A549 (cell line): ENCODE measurements around the gene SLC6A3. TPM values are rescaled to one million over a fixed set of nuclear protein-coding genes. Genes with fewer than 3 reads are reported as not detected.

ENCODE experiments used
- ATAC-seq, 2 experiments: fragments of 200-7000 bp in 1 of 2; fragments of >200 bp in 1 of 2; cut with Nextera tagmentation in 1 of 2; cut with Tn5 transposase in 1 of 2; 3 replicates each; pipeline versions ENCODE4 v1.8.0 to v1.9.1; 2018 to 2020; ENCODE audit warnings: mild to moderate bottlenecking in 1 of 2, moderate library complexity in 1 of 2
- CTCF ChIA-PET: fragments of 300-600 bp; sonication (Branson Sonifier 250); formaldehyde crosslinking; extraction: SDS; loops from one replicate; lab custom pipeline; 2021; ENCODE audit warnings: antibody characterized with exemption, inconsistent platforms; lab: Yijun Ruan, JAX
- POLR2A ChIA-PET: fragments of 350-600 bp; formaldehyde crosslinking; extraction: SDS; loops from one replicate; lab custom pipeline; 2021; ENCODE audit warnings: antibody characterized with exemption, inconsistent platforms; lab: Yijun Ruan, JAX
- DNase-seq, 2 experiments: peaks; one replicate each; pipeline versions ENCODE4 v3.0.0 to v3.0.0-alpha.2; 2011 to 2016; ENCODE audit warnings: low read depth in 1 of 2, low spot score in 1 of 2
- FAIRE-seq: peaks from 2 replicates; lab custom pipeline; 2011; peaks lifted over from hg19 to GRCh38; lab: Jason Lieb, UNC
- H3K27ac ChIP-seq, 2 experiments: fragments of >200 bp; sonication (Bioruptor Twin); formaldehyde crosslinking; 3 replicates each; pipeline ENCODE4 v1.5.1; 2016 to 2017
- H3K4me1 ChIP-seq: fragments of >200 bp; sonication (Bioruptor Twin); formaldehyde crosslinking; 3 replicates; pipeline ENCODE4 v1.6.1; 2016
- H3K4me2 ChIP-seq: fragments of >200 bp; sonication (Bioruptor Twin); formaldehyde crosslinking; 3 replicates; pipeline ENCODE4 v1.6.1; 2016
- H3K4me3 ChIP-seq: fragments of >200 bp; sonication (Bioruptor Twin); formaldehyde crosslinking; 3 replicates; pipeline ENCODE4 v1.5.1; 2016
- H3K9me3 ChIP-seq: fragments of >200 bp; sonication (Bioruptor Twin); formaldehyde crosslinking; 3 replicates; pipeline ENCODE4 v1.6.1; 2016
- BCL3 ChIP-seq: fragments of >200 bp; sonication (Bioruptor Twin); formaldehyde crosslinking; IDR thresholded peaks from 3 replicates; pipeline ENCODE4 v1.6.1; 2016
- BHLHE40 ChIP-seq: IDR thresholded peaks from 2 replicates; pipeline ENCODE4 v1.6.1; 2012; ENCODE audit warnings: low read depth, low read length, inconsistent platforms
- CBX2 ChIP-seq: fragments of 200-600 bp; sonication (generic); IDR thresholded peaks from 2 replicates; pipeline ENCODE4 v1.6.1; 2016; ENCODE audit warnings: low read depth, mild to moderate bottlenecking, borderline replicate concordance
- CEBPB ChIP-seq, 2 experiments: fragments of >200 bp in 1 of 2; sonication (Bioruptor Twin) in 1 of 2; formaldehyde crosslinking in 1 of 2; IDR thresholded peaks; 2 replicates each; pipeline ENCODE4 v1.6.1; 2012 to 2016
- E2F6 ChIP-seq: IDR thresholded peaks from 2 replicates; pipeline ENCODE4 v1.6.1; 2012; ENCODE audit warnings: low read depth, borderline replicate concordance
- EHF ChIP-seq: fragments of 250-450 bp; sonication (Bioruptor Pico); IDR thresholded peaks from 2 replicates; pipeline ENCODE4 v1.5.0; 2020; ENCODE audit warnings: mild to moderate bottlenecking
- EHMT2 ChIP-seq: fragments of 200-600 bp; sonication (generic); IDR thresholded peaks from 2 replicates; pipeline ENCODE4 v1.6.1; 2016; ENCODE audit warnings: antibody characterized with exemption, low read depth, mild to moderate bottlenecking, moderate library complexity
- EP300 ChIP-seq, 2 experiments: fragments of >200 bp; sonication (Bioruptor Twin); formaldehyde crosslinking; IDR thresholded peaks; 2 replicates in 1 of 2; 3 replicates in 1 of 2; pipeline ENCODE4 v1.6.1; 2016 to 2017
- FOXS1 ChIP-seq: fragments of 250-450 bp; sonication (Bioruptor Pico); IDR thresholded peaks from 2 replicates; pipeline ENCODE4 v1.5.0; 2020; ENCODE audit warnings: mild to moderate bottlenecking, moderate library complexity
- HDAC2 ChIP-seq: fragments of 200-600 bp; sonication (generic); IDR thresholded peaks from 2 replicates; pipeline ENCODE4 v1.6.1; 2016
- HES2 ChIP-seq: fragments of >200 bp; sonication (Bioruptor Twin); formaldehyde crosslinking; IDR thresholded peaks from 2 replicates; pipeline ENCODE4 v1.6.1; 2016
- HOXA7 ChIP-seq: fragments of 250-450 bp; sonication (Bioruptor Pico); IDR thresholded peaks from 2 replicates; pipeline ENCODE4 v1.5.0; 2020; ENCODE audit warnings: mild to moderate bottlenecking, moderate library complexity
- HOXB13 ChIP-seq: fragments of 250-450 bp; sonication (Bioruptor Pico); IDR thresholded peaks from 2 replicates; pipeline ENCODE4 v1.5.0; 2020; ENCODE audit warnings: low read depth, mild to moderate bottlenecking, moderate library complexity
- HOXB5 ChIP-seq: fragments of 250-450 bp; sonication (Bioruptor Pico); IDR thresholded peaks from 2 replicates; pipeline ENCODE4 v1.5.0; 2020; ENCODE audit warnings: mild to moderate bottlenecking, moderate library complexity
- JUN ChIP-seq, 2 experiments: fragments of >200 bp; sonication (Bioruptor Twin); formaldehyde crosslinking; IDR thresholded peaks; 2 replicates in 1 of 2; 3 replicates in 1 of 2; pipeline ENCODE4 v1.6.1; 2016 to 2017
- NPAS2 ChIP-seq: fragments of 250-450 bp; sonication (Bioruptor Pico); IDR thresholded peaks from 2 replicates; pipeline ENCODE4 v1.8.0; 2022; ENCODE audit warnings: mild to moderate bottlenecking, moderate library complexity, borderline replicate concordance
- POLR2A ChIP-seq: IDR thresholded peaks from 2 replicates; pipeline ENCODE4 v1.6.1; 2012; ENCODE audit warnings: mild to moderate bottlenecking, low read length
- RARB ChIP-seq: fragments of 250-450 bp; sonication (Bioruptor Pico); IDR thresholded peaks from 2 replicates; pipeline ENCODE4 v1.8.0; 2021; ENCODE audit warnings: mild to moderate bottlenecking, moderate library complexity
- RCOR1 ChIP-seq: fragments of 150-350 bp; IDR thresholded peaks from 2 replicates; pipeline ENCODE4 v1.6.1; 2014; ENCODE audit warnings: antibody characterized with exemption, low read length, low read depth
- RNF2 ChIP-seq: fragments of 200-600 bp; sonication (generic); IDR thresholded peaks from 2 replicates; pipeline ENCODE4 v1.6.1; 2016; ENCODE audit warnings: low read depth, mild to moderate bottlenecking, antibody characterized with exemption, moderate library complexity, borderline replicate concordance
- SREBF2 ChIP-seq: fragments of 450-650 bp; IDR thresholded peaks from 2 replicates; pipeline ENCODE4 v1.6.1; 2014; ENCODE audit warnings: mild to moderate bottlenecking, moderate library complexity
- TP53 ChIP-seq: fragments of 250-450 bp; sonication (Bioruptor Pico); IDR thresholded peaks from 2 replicates; pipeline ENCODE4 v1.5.0; 2021; ENCODE audit warnings: mild to moderate bottlenecking, moderate library complexity
- ZNF302 ChIP-seq: fragments of 250-450 bp; sonication (Bioruptor Pico); IDR thresholded peaks from 2 replicates; pipeline ENCODE4 v1.9.0; 2021; ENCODE audit warnings: inconsistent platforms, mild to moderate bottlenecking, moderate library complexity
- ZSCAN20 ChIP-seq: fragments of 250-450 bp; sonication (Bioruptor Pico); IDR thresholded peaks from 2 replicates; pipeline ENCODE4 v1.8.0; 2022; ENCODE audit warnings: mild to moderate bottlenecking, moderate library complexity
- WGBS: methylation state at CpG from one replicate; pipeline ENCODE4 v1.1.6; 2017; ENCODE audit errors: missing lambda C conversion rate; 5-methylcytosine and 5-hydroxymethylcytosine counted together
- polyA plus RNA-seq, 4 experiments: library from polyadenylated mRNA; depleted of rRNA in 3 of 4; stranded (reverse); fragments of >200 nt; fragmentation: RNase III in 1 of 4; extraction: RNeasy Plus Mini Kit Qiagen cat#74134 plus additional on column Dnase treatment in 1 of 4; gene quantifications; 2 replicates in 3 of 4; 3 replicates in 1 of 4; pipeline ENCODE4 v1.2.3, GENCODE V29; 2011 to 2017
- TF ChIP-seq, protein P1 (sequence below): fragments of 450-650 bp; IDR thresholded peaks from 2 replicates; pipeline ENCODE4 v1.6.1; 2014; ENCODE audit warnings: antibody characterized with exemption
- TF ChIP-seq, protein P2 (sequence below): fragments of >200 bp; sonication (Bioruptor Twin); formaldehyde crosslinking; IDR thresholded peaks from 3 replicates; pipeline ENCODE4 v1.5.1; 2016

The SLC6A3 gene
- polyA plus RNA-seq, 2 of the 4 experiments (the other 2 are of a cell fraction), result 0.05 to 0.06 TPM

GRCh38 chr5:1419476-1420210 lies 25.6 kb downstream of the SLC6A3 start:
- TF ChIP-seq SREBF2, result no peak
- no peak for TF ChIP-seq HES2
- TF ChIP-seq FOXS1 (CRISPR knock-in tag), result no peak
- TF ChIP-seq HDAC2, result no peak
- TF ChIP-seq HOXB5 (CRISPR knock-in tag), result no peak
- TF ChIP-seq, protein P1, sequence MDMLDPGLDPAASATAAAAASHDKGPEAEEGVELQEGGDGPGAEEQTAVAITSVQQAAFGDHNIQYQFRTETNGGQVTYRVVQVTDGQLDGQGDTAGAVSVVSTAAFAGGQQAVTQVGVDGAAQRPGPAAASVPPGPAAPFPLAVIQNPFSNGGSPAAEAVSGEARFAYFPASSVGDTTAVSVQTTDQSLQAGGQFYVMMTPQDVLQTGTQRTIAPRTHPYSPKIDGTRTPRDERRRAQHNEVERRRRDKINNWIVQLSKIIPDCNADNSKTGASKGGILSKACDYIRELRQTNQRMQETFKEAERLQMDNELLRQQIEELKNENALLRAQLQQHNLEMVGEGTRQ, result no peak
- TF ChIP-seq ZSCAN20 (CRISPR knock-in tag), result no peak
- no peak for TF ChIP-seq JUN (IDR thresholded peaks at IDR 0.05)
- no peak for TF ChIP-seq E2F6
- no peak for TF ChIP-seq CBX2
- no peak for TF ChIP-seq HOXA7 (CRISPR knock-in tag)
- no peak for TF ChIP-seq TP53 (CRISPR knock-in tag)
- TF ChIP-seq, protein P2, sequence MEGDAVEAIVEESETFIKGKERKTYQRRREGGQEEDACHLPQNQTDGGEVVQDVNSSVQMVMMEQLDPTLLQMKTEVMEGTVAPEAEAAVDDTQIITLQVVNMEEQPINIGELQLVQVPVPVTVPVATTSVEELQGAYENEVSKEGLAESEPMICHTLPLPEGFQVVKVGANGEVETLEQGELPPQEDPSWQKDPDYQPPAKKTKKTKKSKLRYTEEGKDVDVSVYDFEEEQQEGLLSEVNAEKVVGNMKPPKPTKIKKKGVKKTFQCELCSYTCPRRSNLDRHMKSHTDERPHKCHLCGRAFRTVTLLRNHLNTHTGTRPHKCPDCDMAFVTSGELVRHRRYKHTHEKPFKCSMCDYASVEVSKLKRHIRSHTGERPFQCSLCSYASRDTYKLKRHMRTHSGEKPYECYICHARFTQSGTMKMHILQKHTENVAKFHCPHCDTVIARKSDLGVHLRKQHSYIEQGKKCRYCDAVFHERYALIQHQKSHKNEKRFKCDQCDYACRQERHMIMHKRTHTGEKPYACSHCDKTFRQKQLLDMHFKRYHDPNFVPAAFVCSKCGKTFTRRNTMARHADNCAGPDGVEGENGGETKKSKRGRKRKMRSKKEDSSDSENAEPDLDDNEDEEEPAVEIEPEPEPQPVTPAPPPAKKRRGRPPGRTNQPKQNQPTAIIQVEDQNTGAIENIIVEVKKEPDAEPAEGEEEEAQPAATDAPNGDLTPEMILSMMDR, result no peak
- TF ChIP-seq CEBPB (IDR thresholded peaks at IDR 0.05), result no peak
- TF ChIP-seq, all 56 proteins: peak for 0
- CTCF ChIA-PET, result interaction anchor here (0.8 to 2.1 kb wide), 3 partner anchors 10 to 62 kb away, joined by 3 to 10 read pairs (median 3); no protein-coding TSS in a partner anchor
- DNase-seq, result no peak

DNA sequence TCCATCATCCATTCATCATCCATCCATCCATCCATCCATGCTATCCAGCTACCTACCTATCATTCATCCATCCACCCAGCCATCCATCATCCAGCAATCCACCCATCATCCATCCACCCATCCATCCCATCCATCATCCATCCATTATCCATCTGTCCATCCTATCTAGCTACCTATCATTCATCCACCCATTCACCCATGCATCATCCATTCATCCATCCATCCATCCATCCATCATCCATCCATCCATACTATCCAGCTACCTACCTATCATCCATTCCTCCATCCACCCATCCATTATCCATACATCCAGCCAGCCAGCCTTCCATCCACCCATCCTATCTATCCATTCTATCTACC lies 26.3 kb downstream of the SLC6A3 start:
- ATAC-seq, result no peak
- no peak for DNase-seq
- Histone ChIP-seq H3K4me3 (no peak overlapping the region), H3K4me2 (no peak overlapping the region), H3K4me1 (no peaks in the 10 kb centered on the region), H3K9me3 (no peaks in the 10 kb centered on the region), H3K27ac (no peak overlapping the region)
- FAIRE-seq, result no peak
- TF ChIP-seq NPAS2, result no peak
- no peak for TF ChIP-seq HOXB5 (CRISPR knock-in tag)
- TF ChIP-seq, protein P2, result no peak
- no peak for TF ChIP-seq BHLHE40
- TF ChIP-seq JUN (IDR thresholded peaks at IDR 0.05), result no peak
- TF ChIP-seq HOXB13 (CRISPR knock-in tag), result no peak
- TF ChIP-seq RNF2, result no peak
- TF ChIP-seq BCL3, result no peak
- no peak for TF ChIP-seq EHMT2
- TF ChIP-seq, protein P1, result no peak
- no peak for TF ChIP-seq RARB
- no peak for TF ChIP-seq HOXA7 (CRISPR knock-in tag)
- TF ChIP-seq RCOR1, result no peak
- TF ChIP-seq EP300 (IDR thresholded peaks at IDR 0.05), result no peak
- no peak for TF ChIP-seq HES2
- no peak for TF ChIP-seq TP53 (CRISPR knock-in tag)
- no peak for TF ChIP-seq EHF (CRISPR knock-in tag)
- no peak for TF ChIP-seq ZSCAN20 (CRISPR knock-in tag)
- no peak for TF ChIP-seq ZNF302 (CRISPR knock-in tag)
- TF ChIP-seq POLR2A, result no peak
- POLR2A ChIA-PET, result no interaction called here
- CTCF ChIA-PET, result interaction anchor here (0.8 to 2.1 kb wide), 3 partner anchors 10 to 61 kb away, joined by 3 to 10 read pairs (median 3); no protein-coding TSS in a partner anchor

More at GRCh38 chr5:1419476-1420210, 25.6 kb downstream of the SLC6A3 start:
- POLR2A ChIA-PET, result no interaction called here
- Histone ChIP-seq H3K4me2 (no peak overlapping the region), H3K4me1 (no peaks in the 10 kb centered on the region), H3K27ac (no peak overlapping the region), H3K4me3 (no peak overlapping the region), H3K9me3 (no peaks in the 10 kb centered on the region)
- WGBS, result 15% methylated on average over 11 of the region's 11 CpGs
- FAIRE-seq (no peak), ATAC-seq (no peak)
